Choroid plexus epithelial cell (primary cell): ENCODE measurements around the gene CCNQ.
"Not testable (repeated sequence)": the region's sequence is repeated elsewhere in the genome, so short reads cannot be mapped to it uniquely, and the experiment has no call there.

Experiments
- DNase-seq: peaks from one replicate; pipeline ENCODE4 v3.0.0-alpha.2; 2010; ENCODE audit warnings: low read depth
- H3K4me3 ChIP-seq: 2 replicates; pipeline ENCODE4 v1.5.1; 2011; ENCODE audit warnings: low read depth, mild to moderate bottlenecking, control low read depth, low read length, moderate library complexity
- CTCF ChIP-seq: conservative IDR thresholded peaks from 2 replicates; pipeline ENCODE4 v1.5.1; 2011; ENCODE audit warnings: low read depth, mild to moderate bottlenecking, control low read depth, inconsistent platforms, low read length, moderate library complexity

CCNQ gene

GRCh38 chrX:153608376-153608775 lies 9.4 kb upstream of the CCNQ start:
- DNase-seq: no peak
- no peak for TF ChIP-seq CTCF
- H3K4me3 ChIP-seq: no peak overlapping the region

GRCh38 chrX:153606503-153606902 lies 7.6 kb upstream of the CCNQ start:
- no peak for TF ChIP-seq CTCF
- DNase-seq: no peak
- no peak overlapping the region for H3K4me3 ChIP-seq

GRCh38 chrX:153604666-153605380 lies 5.9 kb upstream of the CCNQ start:
- DNase-seq, H3K4me3 ChIP-seq: not testable (repeated sequence)

- H3K4me3 ChIP-seq: no peak overlapping the region
- TF ChIP-seq CTCF: no peak
- no peak for DNase-seq
Observed at GRCh38 chrX:153603131-153603656, 4.3 kb upstream of the CCNQ start.

GRCh38 chrX:153602601-153603000 lies 3.7 kb upstream of the CCNQ start:
- no peak overlapping the region for H3K4me3 ChIP-seq
- DNase-seq: no peak
- TF ChIP-seq CTCF: no peak

GRCh38 chrX:153601511-153602110 lies 2.7 kb upstream of the CCNQ start:
- DNase-seq: no peak
- no peak overlapping the region for H3K4me3 ChIP-seq
- TF ChIP-seq CTCF: no peak

GRCh38 chrX:153600921-153601320 lies 2.0 kb upstream of the CCNQ start:
- no peak for DNase-seq
- TF ChIP-seq CTCF: no peak
- H3K4me3 ChIP-seq: no peak overlapping the region
